ENCODE data around the gene COQ3.

COQ3 gene

GRCh38 chr6:99393698-99394531 is at the start of gene COQ3:
COQ3 (minus strand) TSS chr6:99394195; CDS start chr6:99394179, 16 bp downstream.
- peak; percentile 54 for DNase-seq

GRCh38 chr6:99434702-99435530 is 40.9 kb upstream of the COQ3 start:
- no peak for DNase-seq

GRCh38 chr6:99432877-99433276 is 38.9 kb upstream of the COQ3 start:
- no peak for DNase-seq

- no peak for DNase-seq
Observed at GRCh38 chr6:99431901-99432300, 37.9 kb upstream of the COQ3 start.

- no peak for DNase-seq
Observed at GRCh38 chr6:99427988-99428387, 34.0 kb upstream of the COQ3 start.

- DNase-seq = no peak
Observed at GRCh38 chr6:99426451-99426757, 32.4 kb upstream of the COQ3 start.

- peak; percentile 76 for DNase-seq
Observed at GRCh38 chr6:99425647-99426450, 31.9 kb upstream of the COQ3 start.

- DNase-seq = peak; percentile 93
Observed at GRCh38 chr6:99424761-99425646, 31.0 kb upstream of the COQ3 start, which contains the start of gene PNISR. PNISR (minus strand) TSS chr6:99425308; CDS start chr6:99414659, 10,649 bp downstream.

- DNase-seq = no peak
Observed at GRCh38 chr6:99424022-99424421, 30.0 kb upstream of the COQ3 start.

- DNase-seq = no peak
Observed at GRCh38 chr6:99422912-99423311, 28.9 kb upstream of the COQ3 start.

GRCh38 chr6:99416892-99417767 is 23.1 kb upstream of the COQ3 start:
- no peak for DNase-seq

GRCh38 chr6:99416226-99416625 is 22.2 kb upstream of the COQ3 start:
- DNase-seq = no peak

- no peak for DNase-seq
Observed at GRCh38 chr6:99415446-99415845, 21.5 kb upstream of the COQ3 start.

- no peak for DNase-seq
Observed at GRCh38 chr6:99412065-99412464, 18.1 kb upstream of the COQ3 start.

- DNase-seq = no peak
Observed at GRCh38 chr6:99409672-99410071, 15.7 kb upstream of the COQ3 start.

GRCh38 chr6:99407076-99407475 is 13.1 kb upstream of the COQ3 start:
- DNase-seq = no peak

- DNase-seq = no peak
Observed at GRCh38 chr6:99402448-99402847, 8.5 kb upstream of the COQ3 start.

GRCh38 chr6:99397287-99397686 is 3.3 kb upstream of the COQ3 start:
- DNase-seq = no peak

GRCh38 chr6:99393366-99393697 is 663 bp downstream of the COQ3 start:
- no peak for DNase-seq

GRCh38 chr6:99390896-99391295 is 3.1 kb downstream of the COQ3 start:
- no peak for DNase-seq

GRCh38 chr6:99384507-99384906 is 9.5 kb downstream of the COQ3 start:
- DNase-seq = no peak
